Activated naive CD8-positive, alpha-beta T cell treated with anti-CD3 and anti-CD28 coated beads, Interleukin-2, amount 50 U/mL, for 24 hours (primary cell): ENCODE measurements around the gene MSH5.
"Not testable (repeated sequence)": the region's sequence is repeated elsewhere in the genome, so short reads cannot be mapped to it uniquely, and the experiment has no call there.

ENCODE experiments used
- ATAC-seq: fragments of 150-1000 bp; cut with Tn5 transposase; one replicate; pipeline ENCODE4 v1.10.0; 2021
- DNase-seq: peaks from one replicate; pipeline ENCODE4 v3.0.0; 2021
- H3K27ac Mint-ChIP-seq: one replicate; pipeline ENCODE4 v1.8.0; 2021; ENCODE audit warnings: mild to moderate bottlenecking, mixed read lengths
- H3K27me3 Mint-ChIP-seq: one replicate; pipeline ENCODE4 v1.8.0; 2021; ENCODE audit warnings: mixed read lengths
- H3K36me3 Mint-ChIP-seq: one replicate; pipeline ENCODE4 v1.8.0; 2021; ENCODE audit warnings: low read depth, mixed read lengths
- H3K4me1 Mint-ChIP-seq: one replicate; pipeline ENCODE4 v1.8.0; 2021; ENCODE audit warnings: mixed read lengths
- H3K4me3 Mint-ChIP-seq: one replicate; pipeline ENCODE4 v1.8.0; 2021; ENCODE audit warnings: mild to moderate bottlenecking, moderate library complexity, mixed read lengths
- H3K9me3 Mint-ChIP-seq: one replicate; pipeline ENCODE4 v1.8.0; 2021; ENCODE audit warnings: mixed read lengths

Gene MSH5

GRCh38 chr6:31780507-31781243 is 40.9 kb downstream of the MSH5 start:
- ATAC-seq (no peak), DNase-seq (no peak)
- peaks cover 34% of the 10 kb centered on the region for H3K36me3 Mint-ChIP-seq
- H3K9me3 Mint-ChIP-seq: no peaks in the 10 kb centered on the region
- H3K4me1 Mint-ChIP-seq: peaks cover 21% of the 10 kb centered on the region
- no peak overlapping the region for H3K4me3 Mint-ChIP-seq
- no peaks in the 10 kb centered on the region for H3K27me3 Mint-ChIP-seq
- no peak overlapping the region for H3K27ac Mint-ChIP-seq

- ATAC-seq (no peak), DNase-seq (no peak)
- Mint-ChIP-seq H3K4me1 (peaks cover 15% of the 10 kb centered on the region), H3K4me3 (no peak overlapping the region), H3K27me3 (no peaks in the 10 kb centered on the region), H3K9me3 (no peaks in the 10 kb centered on the region), H3K36me3 (peaks cover 37% of the 10 kb centered on the region), H3K27ac (no peak overlapping the region)
Measured at GRCh38 chr6:31781244-31782125, 41.7 kb downstream of the MSH5 start.

- no peak overlapping the region for H3K4me3 Mint-ChIP-seq
- H3K27ac Mint-ChIP-seq: no peak overlapping the region
- no peak for ATAC-seq
- no peaks in the 10 kb centered on the region for H3K27me3 Mint-ChIP-seq
- DNase-seq: no peak
- peaks cover 41% of the 10 kb centered on the region for H3K36me3 Mint-ChIP-seq
- H3K9me3 Mint-ChIP-seq: no peaks in the 10 kb centered on the region
- H3K4me1 Mint-ChIP-seq: peaks cover 6% of the 10 kb centered on the region
Measured at GRCh38 chr6:31782126-31782855, 42.5 kb downstream of the MSH5 start.

GRCh38 chr6:31784098-31784925 is 44.5 kb downstream of the MSH5 start:
- Mint-ChIP-seq H3K27ac (no peak overlapping the region), H3K4me1 (peaks cover 3% of the 10 kb centered on the region), H3K27me3 (no peaks in the 10 kb centered on the region), H3K9me3 (no peaks in the 10 kb centered on the region), H3K36me3 (peaks cover 43% of the 10 kb centered on the region), H3K4me3 (no peak overlapping the region)
- no peak for DNase-seq
- ATAC-seq: no peak

- DNase-seq (no peak), ATAC-seq (no peak)
- Mint-ChIP-seq H3K27me3 (no peaks in the 10 kb centered on the region), H3K36me3 (peaks cover 46% of the 10 kb centered on the region), H3K4me1 (peaks cover 5% of the 10 kb centered on the region), H3K9me3 (no peaks in the 10 kb centered on the region), H3K27ac (no peak overlapping the region), H3K4me3 (no peak overlapping the region)
Measured at GRCh38 chr6:31785475-31785874, 45.7 kb downstream of the MSH5 start.

- Mint-ChIP-seq H3K4me1 (peaks cover 31% of the 10 kb centered on the region), H3K4me3 (no peak overlapping the region), H3K36me3 (peaks cover 49% of the 10 kb centered on the region), H3K27me3 (no peaks in the 10 kb centered on the region), H3K27ac (no peak overlapping the region), H3K9me3 (no peaks in the 10 kb centered on the region)
- ATAC-seq: no peak
- DNase-seq: peak; percentile 62
Measured at GRCh38 chr6:31791324-31792089, 51.7 kb downstream of the MSH5 start.

GRCh38 chr6:31792090-31792374 is 52.2 kb downstream of the MSH5 start:
- no peak for DNase-seq
- H3K27ac Mint-ChIP-seq: no peak overlapping the region
- no peaks in the 10 kb centered on the region for H3K27me3 Mint-ChIP-seq
- H3K4me1 Mint-ChIP-seq: peaks cover 35% of the 10 kb centered on the region
- no peak for ATAC-seq
- H3K4me3 Mint-ChIP-seq: no peak overlapping the region
- peaks cover 45% of the 10 kb centered on the region for H3K36me3 Mint-ChIP-seq
- no peaks in the 10 kb centered on the region for H3K9me3 Mint-ChIP-seq

- peaks cover 47% of the 10 kb centered on the region for H3K36me3 Mint-ChIP-seq
Measured at GRCh38 chr6:31792761-31793171, 53.0 kb downstream of the MSH5 start.

GRCh38 chr6:31793927-31794245 is 54.1 kb downstream of the MSH5 start:
- H3K4me1 Mint-ChIP-seq: peaks cover 50% of the 10 kb centered on the region
- H3K27me3 Mint-ChIP-seq, H3K9me3 Mint-ChIP-seq, DNase-seq, ATAC-seq: not testable (repeated sequence)
- peak overlapping the region; percentile 87 for H3K4me3 Mint-ChIP-seq
- H3K27ac Mint-ChIP-seq: peak overlapping the region; percentile 87
- peaks cover 49% of the 10 kb centered on the region for H3K36me3 Mint-ChIP-seq

More at GRCh38 chr6:31792761-31793171, 53.0 kb downstream of the MSH5 start:
- H3K9me3 Mint-ChIP-seq: no peaks in the 10 kb centered on the region
- H3K27ac Mint-ChIP-seq: peak overlapping the region; percentile 77
- H3K4me3 Mint-ChIP-seq: peak overlapping the region; percentile 87
- peaks cover 43% of the 10 kb centered on the region for H3K4me1 Mint-ChIP-seq
- no peaks in the 10 kb centered on the region for H3K27me3 Mint-ChIP-seq
- DNase-seq (peak; percentile 43), ATAC-seq (peak; percentile 45)

- ATAC-seq: no peak
- peak overlapping the region; percentile 87 for H3K4me3 Mint-ChIP-seq
- DNase-seq: no peak
- H3K4me1 Mint-ChIP-seq: peaks cover 50% of the 10 kb centered on the region
- H3K9me3 Mint-ChIP-seq: no peaks in the 10 kb centered on the region
- H3K36me3 Mint-ChIP-seq: peaks cover 46% of the 10 kb centered on the region
- H3K27me3 Mint-ChIP-seq: no peaks in the 10 kb centered on the region
- peak overlapping the region; percentile 87 for H3K27ac Mint-ChIP-seq
Measured at GRCh38 chr6:31794294-31794865, 54.6 kb downstream of the MSH5 start.

GRCh38 chr6:31794866-31795615 is 55.2 kb downstream of the MSH5 start:
- no peak for DNase-seq
- Mint-ChIP-seq H3K9me3 (no peaks in the 10 kb centered on the region), H3K4me1 (peaks cover 48% of the 10 kb centered on the region), H3K36me3 (peaks cover 42% of the 10 kb centered on the region), H3K27me3 (no peaks in the 10 kb centered on the region), H3K4me3 (peak overlapping the region; percentile 87), H3K27ac (peak overlapping the region; percentile 99)
- ATAC-seq: peak; percentile 4

- H3K27ac Mint-ChIP-seq: peak within 1 kb of the TSS; percentile 99
- ATAC-seq (peak; percentile 85), DNase-seq (peak; percentile 89)
- no peaks in the 10 kb centered on the region for H3K9me3 Mint-ChIP-seq
- H3K4me1 Mint-ChIP-seq: peaks cover 45% of the 10 kb centered on the region
- peaks cover 38% of the 10 kb centered on the region for H3K36me3 Mint-ChIP-seq
- peak within 1 kb of the TSS; percentile 87 for H3K4me3 Mint-ChIP-seq
- no peaks in the 10 kb centered on the region for H3K27me3 Mint-ChIP-seq
Measured at GRCh38 chr6:31795616-31796298, 56.0 kb downstream of the MSH5 start, which contains the start of gene VARS1. VARS1 (minus strand) TSS chr6:31795752; CDS start chr6:31795217, 535 bp downstream.
